Activated naive CD8-positive, alpha-beta T cell treated with anti-CD3 and anti-CD28 coated beads, Interleukin-2, amount 10 ng/mL, durations not matched to agents 7 days and 5 days (primary cell): ENCODE results near the gene PHACTR2. TPM values are rescaled to one million over a fixed set of nuclear protein-coding genes. Genes with fewer than 3 reads are reported as not detected.

Experiments
- ATAC-seq: fragments of 150-1000 bp; cut with Tn5 transposase; one replicate; pipeline ENCODE4 v1.10.0; 2021; ENCODE audit warnings: low read depth, moderate library complexity
- POLR2A ChIA-PET: fragments of 350-600 bp; sonication (Branson Sonifier 250); formaldehyde crosslinking; loops from one replicate; lab custom pipeline; 2021; ENCODE audit warnings: antibody characterized with exemption; lab: Charles Lee
- DNase-seq: peaks from one replicate; pipeline ENCODE4 v3.0.0; 2021
- H3K27ac Mint-ChIP-seq: one replicate; pipeline ENCODE4 v1.8.0; 2022; ENCODE audit warnings: mild to moderate bottlenecking, mixed read lengths
- H3K27me3 Mint-ChIP-seq: one replicate; pipeline ENCODE4 v1.8.0; 2022; ENCODE audit warnings: mild to moderate bottlenecking, moderate library complexity, mixed read lengths
- H3K36me3 Mint-ChIP-seq: one replicate; pipeline ENCODE4 v1.8.0; 2021; ENCODE audit warnings: mild to moderate bottlenecking, mixed read lengths
- H3K4me1 Mint-ChIP-seq: one replicate; pipeline ENCODE4 v1.8.0; 2021; ENCODE audit warnings: mixed read lengths
- H3K4me3 Mint-ChIP-seq: one replicate; pipeline ENCODE4 v1.8.0; 2022; ENCODE audit warnings: mild to moderate bottlenecking, moderate library complexity, mixed read lengths
- H3K9me3 Mint-ChIP-seq: one replicate; pipeline ENCODE4 v1.8.0; 2021; ENCODE audit warnings: mixed read lengths
- total RNA-seq, 2 experiments: library from RNA; stranded (reverse); gene quantifications; one replicate each; pipeline ENCODE4 v1.2.3, GENCODE V29; 2021

The PHACTR2 gene
- total RNA-seq, 2 experiments from 2014 or later: 29.7 to 30.5 TPM

DNA sequence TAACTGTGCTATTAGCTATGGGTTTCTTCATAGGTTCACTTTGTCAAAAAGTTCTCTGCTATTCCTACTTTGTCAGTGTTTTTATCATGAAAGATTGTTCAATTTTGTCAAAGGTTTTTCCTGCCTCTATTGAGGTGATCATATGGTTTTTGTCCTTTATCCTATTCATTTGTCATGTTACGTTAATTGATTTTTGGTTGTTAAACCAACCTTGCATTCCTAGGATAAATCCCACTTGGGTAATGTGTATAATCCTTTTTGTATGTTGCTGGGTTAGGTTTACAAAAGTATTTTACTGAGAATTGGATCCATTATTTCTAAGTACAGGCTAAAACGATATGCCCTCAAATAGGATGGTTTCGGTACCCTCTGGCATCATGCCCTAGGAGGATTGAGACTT is 5.0 kb downstream of the PHACTR2 start:
- Mint-ChIP-seq H3K4me1 (peaks cover 6% of the 10 kb centered on the region), H3K27me3 (peaks cover 19% of the 10 kb centered on the region), H3K36me3 (peaks cover 2% of the 10 kb centered on the region), H3K9me3 (no peaks in the 10 kb centered on the region), H3K27ac (no peak overlapping the region), H3K4me3 (no peak overlapping the region)
- DNase-seq: no peak
- no peak for ATAC-seq
- POLR2A ChIA-PET: no interaction called here

GRCh38 chr6:143684486-143684885 is 6.7 kb downstream of the PHACTR2 start:
- Mint-ChIP-seq H3K27ac (no peak overlapping the region), H3K27me3 (peaks cover 10% of the 10 kb centered on the region), H3K4me1 (no peaks in the 10 kb centered on the region), H3K4me3 (no peak overlapping the region), H3K9me3 (no peaks in the 10 kb centered on the region), H3K36me3 (peaks cover 2% of the 10 kb centered on the region)
- POLR2A ChIA-PET: no interaction called here
- ATAC-seq: no peak
- no peak for DNase-seq

DNA sequence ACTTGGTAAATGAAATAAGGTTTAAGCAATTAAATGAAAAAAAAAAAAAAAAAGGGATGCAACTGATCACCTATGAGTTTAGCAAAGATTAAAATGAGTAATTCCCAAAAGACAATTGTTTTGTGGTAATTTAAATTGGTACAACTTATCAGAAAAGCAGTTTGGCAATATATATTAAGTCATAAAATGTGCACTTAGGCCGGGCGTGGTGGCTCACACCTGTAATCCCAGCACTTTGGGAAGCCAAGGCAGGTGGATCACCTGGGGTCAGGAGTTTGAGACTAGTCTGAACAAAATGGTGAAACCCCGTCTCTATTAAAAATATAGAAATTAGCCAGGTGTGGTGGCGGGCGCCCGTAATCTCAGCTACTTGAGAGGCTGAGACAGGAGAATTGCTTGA is 7.9 kb downstream of the PHACTR2 start:
- no peak overlapping the region for H3K27ac Mint-ChIP-seq
- DNase-seq (no peak), ATAC-seq (no peak)
- no peaks in the 10 kb centered on the region for H3K9me3 Mint-ChIP-seq
- POLR2A ChIA-PET: interaction anchor here (0.7 kb wide), 1 partner anchor 341 kb away, joined by 4 read pairs; no protein-coding TSS in a partner anchor
- H3K36me3 Mint-ChIP-seq: peaks cover 2% of the 10 kb centered on the region
- peaks cover 2% of the 10 kb centered on the region for H3K4me1 Mint-ChIP-seq
- peaks cover 5% of the 10 kb centered on the region for H3K27me3 Mint-ChIP-seq
- no peak overlapping the region for H3K4me3 Mint-ChIP-seq

- no peaks in the 10 kb centered on the region for H3K36me3 Mint-ChIP-seq
- H3K4me3 Mint-ChIP-seq: no peak overlapping the region
- POLR2A ChIA-PET: no interaction called here
- ATAC-seq (no peak), DNase-seq (no peak)
- H3K9me3 Mint-ChIP-seq: no peaks in the 10 kb centered on the region
- no peak overlapping the region for H3K27ac Mint-ChIP-seq
- H3K4me1 Mint-ChIP-seq: peaks cover 2% of the 10 kb centered on the region
- H3K27me3 Mint-ChIP-seq: peaks cover 5% of the 10 kb centered on the region
These were observed 9.8 kb downstream of the PHACTR2 start for GRCh38 chr6:143687591-143687990.

GRCh38 chr6:143688681-143689080 is 10.9 kb downstream of the PHACTR2 start:
- POLR2A ChIA-PET: no interaction called here
- peaks cover 5% of the 10 kb centered on the region for H3K27me3 Mint-ChIP-seq
- H3K9me3 Mint-ChIP-seq: no peaks in the 10 kb centered on the region

GRCh38 chr6:143689852-143690251 is 12.1 kb downstream of the PHACTR2 start:
- peaks cover 2% of the 10 kb centered on the region for H3K4me1 Mint-ChIP-seq
- no peak overlapping the region for H3K27ac Mint-ChIP-seq
- no peak for DNase-seq
- H3K9me3 Mint-ChIP-seq: no peaks in the 10 kb centered on the region
- no peak overlapping the region for H3K4me3 Mint-ChIP-seq
- H3K27me3 Mint-ChIP-seq: peaks cover 5% of the 10 kb centered on the region
- no peaks in the 10 kb centered on the region for H3K36me3 Mint-ChIP-seq
- no peak for ATAC-seq
- POLR2A ChIA-PET: no interaction called here

More at GRCh38 chr6:143688681-143689080, 10.9 kb downstream of the PHACTR2 start:
- H3K36me3 Mint-ChIP-seq: no peaks in the 10 kb centered on the region
- peaks cover 2% of the 10 kb centered on the region for H3K4me1 Mint-ChIP-seq
- ATAC-seq (no peak), DNase-seq (no peak)
- no peak overlapping the region for H3K27ac Mint-ChIP-seq
- H3K4me3 Mint-ChIP-seq: no peak overlapping the region

DNA sequence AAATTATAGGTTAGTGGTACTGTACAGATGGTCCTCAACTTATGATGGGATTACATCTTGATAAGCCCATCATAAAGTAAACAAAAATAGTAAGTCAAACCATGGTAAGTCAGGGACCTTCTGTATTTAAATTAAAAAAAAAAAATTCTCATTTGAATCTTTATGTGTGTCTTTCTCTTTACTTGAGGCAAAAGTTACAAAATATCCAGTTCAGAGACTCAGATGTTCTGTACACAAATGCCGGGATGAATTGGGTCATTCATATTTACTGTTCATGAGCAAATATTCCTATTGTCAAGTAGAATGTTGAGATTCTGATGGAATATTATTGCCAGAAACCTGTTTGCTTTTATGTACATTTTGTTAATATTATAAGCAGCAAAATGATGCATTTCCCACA is 13.4 kb downstream of the PHACTR2 start:
- H3K27me3 Mint-ChIP-seq: peaks cover 5% of the 10 kb centered on the region
- ATAC-seq (no peak), DNase-seq (no peak)
- H3K4me3 Mint-ChIP-seq: no peak overlapping the region
- POLR2A ChIA-PET: no interaction called here
- peaks cover 3% of the 10 kb centered on the region for H3K4me1 Mint-ChIP-seq
- H3K9me3 Mint-ChIP-seq: no peaks in the 10 kb centered on the region
- H3K27ac Mint-ChIP-seq: no peak overlapping the region
- no peaks in the 10 kb centered on the region for H3K36me3 Mint-ChIP-seq

GRCh38 chr6:143691900-143692636 is 14.3 kb downstream of the PHACTR2 start:
- Mint-ChIP-seq H3K4me1 (peaks cover 3% of the 10 kb centered on the region), H3K4me3 (no peak overlapping the region)
- POLR2A ChIA-PET: no interaction called here

GRCh38 chr6:143692696-143693095 is 14.9 kb downstream of the PHACTR2 start:
- Mint-ChIP-seq H3K4me1 (peaks cover 3% of the 10 kb centered on the region), H3K36me3 (no peaks in the 10 kb centered on the region), H3K27me3 (peaks cover 5% of the 10 kb centered on the region), H3K9me3 (no peaks in the 10 kb centered on the region), H3K27ac (no peak overlapping the region), H3K4me3 (no peak overlapping the region)
- POLR2A ChIA-PET: no interaction called here
- ATAC-seq (no peak), DNase-seq (no peak)

More at GRCh38 chr6:143691900-143692636, 14.3 kb downstream of the PHACTR2 start:
- DNase-seq (no peak), ATAC-seq (no peak)
- Mint-ChIP-seq H3K27ac (no peak overlapping the region), H3K36me3 (no peaks in the 10 kb centered on the region), H3K9me3 (no peaks in the 10 kb centered on the region), H3K27me3 (peaks cover 5% of the 10 kb centered on the region)

GRCh38 chr6:143694013-143694412 is 16.2 kb downstream of the PHACTR2 start:
- Mint-ChIP-seq H3K9me3 (no peaks in the 10 kb centered on the region), H3K36me3 (no peaks in the 10 kb centered on the region), H3K27ac (no peak overlapping the region), H3K27me3 (peaks cover 3% of the 10 kb centered on the region), H3K4me1 (peaks cover 3% of the 10 kb centered on the region), H3K4me3 (no peak overlapping the region)
- ATAC-seq (no peak), DNase-seq (no peak)
- POLR2A ChIA-PET: no interaction called here

DNA sequence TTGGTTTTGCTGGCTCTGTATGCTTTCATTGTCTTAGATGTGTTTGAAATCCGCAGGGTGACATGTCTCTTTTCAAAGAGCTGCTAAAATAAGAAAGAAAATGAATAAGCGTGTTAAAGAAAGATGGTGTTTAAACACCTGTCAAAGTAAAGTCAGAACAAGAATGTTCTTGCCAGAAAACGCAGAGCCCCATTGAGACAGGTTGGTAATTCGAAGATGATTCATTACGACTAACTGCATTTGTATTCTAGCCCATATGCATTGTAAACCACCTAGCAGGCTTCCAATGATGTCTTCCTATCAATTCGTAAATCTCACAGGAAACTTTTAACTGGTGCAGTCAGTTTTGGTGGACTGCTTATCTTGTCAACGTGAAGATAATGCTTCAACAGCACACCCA is 16.8 kb downstream of the PHACTR2 start:
- POLR2A ChIA-PET: no interaction called here
- DNase-seq: no peak

GRCh38 chr6:143695130-143695968 is 17.6 kb downstream of the PHACTR2 start:
- Mint-ChIP-seq H3K9me3 (no peaks in the 10 kb centered on the region), H3K4me3 (no peak overlapping the region), H3K27me3 (peaks cover 3% of the 10 kb centered on the region), H3K36me3 (no peaks in the 10 kb centered on the region), H3K4me1 (peaks cover 1% of the 10 kb centered on the region), H3K27ac (no peak overlapping the region)
- no peak for DNase-seq
- no peak for ATAC-seq
- POLR2A ChIA-PET: no interaction called here

More for the DNA sequence above, 16.8 kb downstream of the PHACTR2 start:
- H3K27me3 Mint-ChIP-seq: peaks cover 3% of the 10 kb centered on the region
- no peaks in the 10 kb centered on the region for H3K9me3 Mint-ChIP-seq
- H3K27ac Mint-ChIP-seq: no peak overlapping the region
- no peaks in the 10 kb centered on the region for H3K36me3 Mint-ChIP-seq
- H3K4me1 Mint-ChIP-seq: peaks cover 3% of the 10 kb centered on the region
- H3K4me3 Mint-ChIP-seq: no peak overlapping the region
- no peak for ATAC-seq

DNA sequence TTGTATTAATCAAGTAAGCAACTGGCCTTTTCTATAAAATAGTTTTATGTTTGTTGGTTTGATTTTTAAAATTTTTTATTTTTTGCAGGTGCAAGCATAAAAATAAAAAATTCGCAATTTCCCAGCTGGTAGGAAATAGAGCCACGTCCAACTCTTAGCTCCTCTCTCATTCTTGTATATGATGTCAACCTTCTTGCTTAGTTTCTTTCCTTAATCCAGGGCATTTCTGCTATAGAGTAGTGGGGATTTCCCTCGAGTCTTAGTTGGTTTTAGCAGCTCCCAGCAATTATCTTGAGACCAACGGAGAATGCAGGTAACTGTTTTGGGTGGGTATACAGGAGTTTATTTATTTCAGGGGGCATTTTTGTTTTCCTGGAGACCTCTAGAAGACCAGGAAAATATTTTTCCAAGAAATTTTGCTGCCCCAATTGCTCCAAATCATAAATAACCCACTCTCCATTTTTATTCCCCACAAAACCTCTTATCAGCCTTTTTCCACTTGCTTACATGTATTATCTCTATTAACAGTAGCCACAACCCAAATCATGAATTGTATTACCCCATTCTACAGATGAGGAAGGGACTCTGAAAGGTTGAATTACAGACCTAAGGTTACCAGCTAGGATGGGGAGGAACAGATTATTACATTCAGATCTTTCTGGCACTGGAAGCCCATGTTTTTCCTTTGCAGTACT is 18.4 kb downstream of the PHACTR2 start:
- ATAC-seq (no peak), DNase-seq (no peak)
- POLR2A ChIA-PET: no interaction called here
- Mint-ChIP-seq H3K4me1 (peaks cover 1% of the 10 kb centered on the region), H3K9me3 (no peaks in the 10 kb centered on the region), H3K27me3 (peaks cover 3% of the 10 kb centered on the region), H3K27ac (no peak overlapping the region), H3K4me3 (no peak overlapping the region), H3K36me3 (no peaks in the 10 kb centered on the region)
